AG09319 (cell line): ENCODE measurements around the gene E4F1.

Experiments
- DNase-seq: peaks from one replicate; pipeline ENCODE4 v3.0.0-alpha.2; 2010; ENCODE audit warnings: low read depth; ENCODE audit errors: extremely low read depth
- CTCF ChIP-seq: IDR thresholded peaks from 2 replicates; pipeline ENCODE4 v1.5.1; 2011; ENCODE audit warnings: low read depth, mild to moderate bottlenecking, inconsistent platforms, low read length, moderate library complexity

Gene E4F1

GRCh38 chr16:2223221-2223941 is at the start of gene E4F1:
Gene E4F1 (plus strand): TSS chr16:2223591. CDS start chr16:2223614, 23 bp downstream.
- peak; percentile 99 for DNase-seq
- TF ChIP-seq CTCF: no peak

- no peak for DNase-seq
- TF ChIP-seq CTCF: no peak
Observed at GRCh38 chr16:2173916-2174315, 49.5 kb upstream of the E4F1 start.

GRCh38 chr16:2174396-2175131 is 48.8 kb upstream of the E4F1 start:
- TF ChIP-seq CTCF: no peak

GRCh38 chr16:2175454-2175853 is 47.9 kb upstream of the E4F1 start:
- no peak for TF ChIP-seq CTCF
- no peak for DNase-seq

More at GRCh38 chr16:2174396-2175131, 48.8 kb upstream of the E4F1 start:
- DNase-seq: no peak

GRCh38 chr16:2176047-2176446 is 47.3 kb upstream of the E4F1 start:
- no peak for TF ChIP-seq CTCF
- no peak for DNase-seq

GRCh38 chr16:2177101-2177500 is 46.3 kb upstream of the E4F1 start:
- no peak for TF ChIP-seq CTCF
- no peak for DNase-seq

GRCh38 chr16:2177561-2177960 is 45.8 kb upstream of the E4F1 start:
- no peak for DNase-seq
- no peak for TF ChIP-seq CTCF
